ENCODE results near the gene SH3D19. TPM values are rescaled to one million over a fixed set of nuclear protein-coding genes. Genes with fewer than 3 reads are reported as not detected.

The SH3D19 gene
- total and polyA plus RNA-seq, 9 donors = 44.0 to 117 (median 91.4) TPM

- Histone ChIP-seq H3K9me3 (no peaks in the 10 kb centered on the region), H3K4me3 (no peak overlapping the region), H3K27ac (no peak overlapping the region), H3K36me3 (no peaks in the 10 kb centered on the region), H3K4me1 (ENCODE audit: insufficient read depth) (peaks cover 11% of the 10 kb centered on the region), H3K27me3 (no peaks in the 10 kb centered on the region)
- no peak for DNase-seq
- TF ChIP-seq, protein P1, sequence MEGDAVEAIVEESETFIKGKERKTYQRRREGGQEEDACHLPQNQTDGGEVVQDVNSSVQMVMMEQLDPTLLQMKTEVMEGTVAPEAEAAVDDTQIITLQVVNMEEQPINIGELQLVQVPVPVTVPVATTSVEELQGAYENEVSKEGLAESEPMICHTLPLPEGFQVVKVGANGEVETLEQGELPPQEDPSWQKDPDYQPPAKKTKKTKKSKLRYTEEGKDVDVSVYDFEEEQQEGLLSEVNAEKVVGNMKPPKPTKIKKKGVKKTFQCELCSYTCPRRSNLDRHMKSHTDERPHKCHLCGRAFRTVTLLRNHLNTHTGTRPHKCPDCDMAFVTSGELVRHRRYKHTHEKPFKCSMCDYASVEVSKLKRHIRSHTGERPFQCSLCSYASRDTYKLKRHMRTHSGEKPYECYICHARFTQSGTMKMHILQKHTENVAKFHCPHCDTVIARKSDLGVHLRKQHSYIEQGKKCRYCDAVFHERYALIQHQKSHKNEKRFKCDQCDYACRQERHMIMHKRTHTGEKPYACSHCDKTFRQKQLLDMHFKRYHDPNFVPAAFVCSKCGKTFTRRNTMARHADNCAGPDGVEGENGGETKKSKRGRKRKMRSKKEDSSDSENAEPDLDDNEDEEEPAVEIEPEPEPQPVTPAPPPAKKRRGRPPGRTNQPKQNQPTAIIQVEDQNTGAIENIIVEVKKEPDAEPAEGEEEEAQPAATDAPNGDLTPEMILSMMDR (IDR thresholded peaks at IDR 0.05) = no peak
- TF ChIP-seq EP300 (IDR thresholded peaks at IDR 0.05) (no peak), POLR2A (IDR thresholded peaks at IDR 0.05) (no peak)
- 27 to 39% (median 35%) methylated on average over 2 of the region's 2 CpGs for WGBS, 3 donors
- intact Hi-C loops (cut with DNase I) = no loop called here
Observed at GRCh38 chr4:151217326-151217725, 108.1 kb downstream of the SH3D19 start.

DNA sequence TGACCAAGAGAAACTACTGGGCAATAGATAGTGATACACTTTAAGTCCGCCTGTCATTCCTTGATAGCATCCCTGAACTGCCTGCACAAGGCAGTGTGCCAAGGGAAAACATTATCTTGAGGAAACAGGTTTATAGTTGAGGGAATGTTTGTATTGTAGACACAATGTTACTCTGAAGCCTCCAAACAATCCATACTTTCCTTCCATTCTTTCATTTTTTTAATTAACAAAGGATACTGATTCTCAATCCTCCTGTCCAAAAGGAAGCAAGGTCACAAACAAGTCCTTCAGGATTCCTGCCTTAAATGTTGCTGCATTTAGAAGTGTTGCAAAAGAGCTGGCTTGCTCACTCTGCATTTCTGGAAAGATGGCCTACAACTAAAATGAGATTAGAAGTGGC, 110.1 kb downstream of the SH3D19 start:
- Histone ChIP-seq H3K36me3 (no peaks in the 10 kb centered on the region), H3K9me3 (no peaks in the 10 kb centered on the region), H3K27ac (no peak overlapping the region), H3K4me1 (ENCODE audit: insufficient read depth) (peaks cover 8% of the 10 kb centered on the region), H3K4me3 (no peak overlapping the region), H3K27me3 (no peaks in the 10 kb centered on the region)
- WGBS, 3 donors = 61 to 76% (median 73%) methylated on average over 1 of the region's 1 CpG
- intact Hi-C loops (cut with DNase I) = no loop called here
- no peak for TF ChIP-seq POLR2A (IDR thresholded peaks at IDR 0.05)
- TF ChIP-seq, protein P1 (IDR thresholded peaks at IDR 0.05) = no peak
- no peak for TF ChIP-seq EP300 (IDR thresholded peaks at IDR 0.05)
- no peak for DNase-seq

DNA sequence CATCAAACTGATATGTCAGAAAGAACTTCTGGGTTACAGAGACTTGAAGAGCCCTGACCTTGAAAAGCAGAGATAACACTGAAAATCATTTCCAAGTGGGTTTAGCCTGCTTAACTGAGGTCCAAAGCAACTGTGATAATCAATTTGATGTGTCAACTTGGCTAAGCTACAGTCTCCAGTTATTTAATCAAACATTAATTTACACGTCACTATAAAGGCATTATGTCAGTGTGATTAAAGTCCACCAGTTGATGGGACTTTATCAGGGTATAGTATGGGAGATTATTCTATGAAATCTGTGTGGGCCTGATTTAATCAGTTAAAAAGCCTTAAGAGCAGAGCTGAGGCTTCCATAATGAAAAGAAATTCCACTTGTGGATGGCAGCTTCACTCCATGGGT, 117.5 kb downstream of the SH3D19 start:
- H3K4me1 ChIP-seq (ENCODE audit: insufficient read depth) = peaks cover 18% of the 10 kb centered on the region
- H3K9me3 ChIP-seq = no peaks in the 10 kb centered on the region
- DNase-seq = no peak
- TF ChIP-seq, protein P1 (IDR thresholded peaks at IDR 0.05) = no peak
- TF ChIP-seq EP300 (IDR thresholded peaks at IDR 0.05) (no peak), POLR2A (IDR thresholded peaks at IDR 0.05) (no peak)
- H3K27me3 ChIP-seq = no peaks in the 10 kb centered on the region
- intact Hi-C loops (cut with DNase I) = no loop called here
- H3K36me3 ChIP-seq = no peaks in the 10 kb centered on the region
- no peak overlapping the region for H3K27ac ChIP-seq
- no peak overlapping the region for H3K4me3 ChIP-seq
- 42 to 54% (median 51%) methylated on average over 1 of the region's 1 CpG for WGBS, 3 donors

DNA sequence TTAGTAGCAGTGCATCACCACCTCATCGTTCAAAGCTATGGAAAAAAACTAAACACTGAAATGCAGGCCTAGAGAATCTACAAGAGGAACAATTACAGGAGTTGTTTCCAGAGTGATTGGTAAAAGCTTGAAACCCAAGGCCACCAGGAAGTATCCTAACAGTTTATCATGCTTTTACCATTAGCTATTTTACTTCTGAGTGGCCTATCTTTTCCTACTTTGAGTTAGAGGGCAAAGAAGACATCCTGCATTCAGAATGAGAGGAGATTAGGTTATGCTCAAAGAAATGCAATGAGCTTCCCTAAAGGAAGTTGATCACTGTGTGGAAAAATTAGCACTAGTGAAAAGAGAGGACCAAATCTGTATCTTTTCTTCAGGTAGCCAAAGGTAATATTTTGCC, 118.2 kb downstream of the SH3D19 start:
- no peak for DNase-seq
- intact Hi-C loops (cut with DNase I) = no loop called here
- Histone ChIP-seq H3K4me1 (ENCODE audit: insufficient read depth) (peaks cover 20% of the 10 kb centered on the region), H3K27ac (no peak overlapping the region), H3K36me3 (no peaks in the 10 kb centered on the region), H3K4me3 (no peak overlapping the region), H3K27me3 (no peaks in the 10 kb centered on the region), H3K9me3 (no peaks in the 10 kb centered on the region)
- WGBS, 3 donors = 21 to 34% (median 23%) methylated on average over 1 of the region's 1 CpG
- TF ChIP-seq, protein P1 (IDR thresholded peaks at IDR 0.05) = no peak
- TF ChIP-seq POLR2A (IDR thresholded peaks at IDR 0.05) (no peak), EP300 (IDR thresholded peaks at IDR 0.05) (no peak)

All from ovary (tissue), 9 donors.